Panc1 (cell line): ENCODE measurements around the gene STUB1. TPM values are rescaled to one million over a fixed set of nuclear protein-coding genes. Genes with fewer than 3 reads are reported as not detected.

Source experiments
- ATAC-seq: fragments of 200-7000 bp; cut with Tn5 transposase; 2 replicates; pipeline ENCODE4 v1.9.1; 2020; ENCODE audit warnings: mild to moderate bottlenecking, moderate library complexity
- BruUV-seq: library from RNA; stranded (reverse); fragments of 400-500 nt; replicated peaks from 2 replicates; lab custom pipeline; 2021; lab: Mats Ljungman, UMichigan
- CTCF ChIA-PET: fragments of 300-600 bp; sonication (Branson Sonifier 250); formaldehyde crosslinking; loops from one replicate; lab custom pipeline; 2022; ENCODE audit warnings: antibody characterized with exemption; lab: Charles Lee
- POLR2A ChIA-PET: fragments of 300-600 bp; sonication (Branson Sonifier 250); formaldehyde crosslinking; loops from one replicate; lab custom pipeline; 2022; ENCODE audit warnings: antibody characterized with exemption; lab: Charles Lee
- DNase-seq: peaks from one replicate; pipeline ENCODE4 v3.0.0-alpha.2; 2010; ENCODE audit warnings: low read depth, low spot score
- H3K27ac ChIP-seq: 2 replicates; pipeline ENCODE4 v1.5.1; 2011; ENCODE audit warnings: mild to moderate bottlenecking, low read length, inconsistent platforms
- H3K27me3 ChIP-seq: fragments of 200-500 bp; sonication (Bioruptor generic); 2 replicates; pipeline ENCODE4 v1.6.0; 2014; ENCODE audit warnings: low read length, inconsistent platforms; ENCODE audit not compliant: control insufficient read depth, insufficient read depth
- H3K36me3 ChIP-seq: fragments of 200-500 bp; sonication (Bioruptor generic); 2 replicates; pipeline ENCODE4 v1.5.1; 2014; ENCODE audit warnings: inconsistent platforms, mild to moderate bottlenecking, low read length, moderate library complexity; ENCODE audit not compliant: control insufficient read depth, insufficient read depth
- H3K4me1 ChIP-seq: 2 replicates; pipeline ENCODE4 v1.5.1; 2011; ENCODE audit warnings: inconsistent platforms, mild to moderate bottlenecking, low read length, moderate library complexity; ENCODE audit not compliant: control insufficient read depth, insufficient read depth
- H3K4me3 ChIP-seq, 2 experiments: 2 replicates each; pipeline ENCODE4 v1.5.1; 2011 to 2012; ENCODE audit warnings: low read depth in 2 of 2, low read length in 2 of 2, mild to moderate bottlenecking in 2 of 2, inconsistent platforms in 1 of 2, moderate library complexity in 1 of 2
- H3K9me3 ChIP-seq: fragments of 200-500 bp; sonication (Bioruptor generic); 2 replicates; pipeline ENCODE4 v1.5.1; 2014; ENCODE audit warnings: low read depth, mild to moderate bottlenecking, inconsistent platforms, low read length, moderate library complexity; ENCODE audit not compliant: control insufficient read depth, insufficient read depth
- CTCF ChIP-seq: fragments of 450-650 bp; IDR thresholded peaks from 2 replicates; pipeline ENCODE4 v1.5.1; 2017; ENCODE audit warnings: mild to moderate bottlenecking
- POLR2AphosphoS5 ChIP-seq: IDR thresholded peaks from 2 replicates; pipeline ENCODE4 v1.6.1; 2012; ENCODE audit warnings: mild to moderate bottlenecking, low read depth, low read length, moderate library complexity
- REST ChIP-seq, 2 experiments: IDR thresholded peaks; 2 replicates each; pipeline ENCODE4 v1.6.1; 2011 to 2012; ENCODE audit warnings: low read depth in 2 of 2, control low read depth in 1 of 2, low read length in 1 of 2, mild to moderate bottlenecking in 1 of 2, moderate library complexity in 1 of 2; ENCODE audit not compliant: insufficient read depth in 1 of 2
- SIN3A ChIP-seq: IDR thresholded peaks from 2 replicates; pipeline ENCODE4 v1.6.1; 2012; ENCODE audit warnings: low read depth, mild to moderate bottlenecking, low read length, moderate library complexity, borderline replicate concordance; ENCODE audit not compliant: insufficient read depth
- TCF7L2 ChIP-seq: IDR thresholded peaks from 2 replicates; pipeline ENCODE4 v1.6.1; 2011; ENCODE audit warnings: mild to moderate bottlenecking, low read depth, low read length, inconsistent platforms
- in situ Hi-C: cut with HindIII; loops from 2 replicates; pipeline ENCODE4 v1.10.0; 2016; ENCODE audit warnings: low sequenced_read_pairs, low pct_unique_long_range_greater_than_20kb
- intact Hi-C: fragments of 100-400 bp; cut with micrococcal nuclease; formaldehyde crosslinking; loops from one replicate; pipeline ENCODE4 v1.10.0; 2022; ENCODE audit not compliant: unreplicated experiment
- total RNA-seq: library from RNA; stranded (reverse); gene quantifications from one replicate; pipeline ENCODE4 v1.2.1, GENCODE V29; 2021; ENCODE audit not compliant: unreplicated experiment

STUB1 gene
- total RNA-seq, 1 experiment from 2014 or later = 217 TPM

- TF ChIP-seq POLR2AphosphoS5 (no peak), SIN3A (no peak), TCF7L2 (no peak), REST (IDR thresholded peaks at IDR 0.05; ENCODE audit: insufficient read depth in 1 of 2, low read depth in 2 of 2, low read length in 1 of 2) (no peak), CTCF (no peak)
Observed at GRCh38 chr16:683396-684070, 3.3 kb downstream of the STUB1 start.

GRCh38 chr16:684071-684794 is 4.0 kb downstream of the STUB1 start, which contains the start of gene JMJD8:
JMJD8 (minus strand) TSS chr16:684334; CDS start chr16:684319, 15 bp downstream.
- in situ Hi-C loops = no loop called here
- no peak for DNase-seq
- intact Hi-C loops = loop anchor here (10.0 kb wide), 1 partner anchor 1091 kb away; the partner anchor contains the start of genes EME2, MRPS34 and NME3
- peak within 1 kb of the TSS; percentile 66 to 71 for H3K4me3 ChIP-seq
- peak; percentile 73 for ATAC-seq
- H3K27ac ChIP-seq = peak within 1 kb of the TSS; percentile 87
- CTCF ChIA-PET = no interaction called here
- H3K4me1 ChIP-seq = peaks cover 19% of the 10 kb centered on the region
- peaks cover 5% of the 10 kb centered on the region; the same call in 1 of the 2 replicates for H3K36me3 ChIP-seq
- POLR2A ChIA-PET = no interaction called here
- BruUV-seq = no TSS peak
- no peaks in the 10 kb centered on the region for H3K27me3 ChIP-seq
- TF ChIP-seq TCF7L2 = no peak
- 0 out of 4 replicates have a peak, but pooled peaks of 1 of the 2 experiments have one; percentile 8 for TF ChIP-seq REST (IDR thresholded peaks at IDR 0.05; ENCODE audit: insufficient read depth in 1 of 2, low read depth in 2 of 2, low read length in 1 of 2)
- TF ChIP-seq CTCF = no peak
- TF ChIP-seq SIN3A = peak; percentile 76; the same call in 1 of the 2 replicates
- TF ChIP-seq POLR2AphosphoS5 = peak; percentile 92
- no peaks in the 10 kb centered on the region for H3K9me3 ChIP-seq

More at GRCh38 chr16:683396-684070, 3.3 kb downstream of the STUB1 start:
- no peaks in the 10 kb centered on the region for H3K27me3 ChIP-seq
- intact Hi-C loops = loop anchor here (10.0 kb wide), 1 partner anchor 1091 kb away; the partner anchor contains the start of genes EME2, MRPS34 and NME3
- DNase-seq (no peak), ATAC-seq (peak; percentile 7)
- H3K9me3 ChIP-seq = no peaks in the 10 kb centered on the region
- H3K4me1 ChIP-seq = peaks cover 18% of the 10 kb centered on the region
- H3K4me3 ChIP-seq = peak overlapping the region; percentile 66 to 71
- ChIA-PET POLR2A (no interaction called here), CTCF (no interaction called here)
- no TSS peak for BruUV-seq
- peak overlapping the region; percentile 87 for H3K27ac ChIP-seq
- peaks cover 5% of the 10 kb centered on the region; the same call in 1 of the 2 replicates for H3K36me3 ChIP-seq
- in situ Hi-C loops = no loop called here
